ENCODE data around the gene BRME1. TPM values are rescaled to one million over a fixed set of nuclear protein-coding genes. Genes with fewer than 3 reads are reported as not detected.

The BRME1 gene
- total and polyA plus RNA-seq, 2 experiments from 2014 or later = 4.0 to 8.2 TPM

- H3K9me3 ChIP-seq (ENCODE audit: low read depth) = no peaks in the 10 kb centered on the region
- DNase-seq (ENCODE audit: low read depth in 1 of 2, low spot score in 1 of 2) = no peak
- H3K4me3 ChIP-seq = no peak overlapping the region
- H3K27ac ChIP-seq = no peak overlapping the region
- no peak for TF ChIP-seq CTCF (IDR thresholded peaks at IDR 0.05; ENCODE audit: low read depth, low read length)
- no peaks in the 10 kb centered on the region for H3K4me1 ChIP-seq (ENCODE audit: low read depth)
- H3K36me3 ChIP-seq = no peaks in the 10 kb centered on the region
- no peaks in the 10 kb centered on the region for H3K27me3 ChIP-seq
These were observed 6.5 kb downstream of the BRME1 start for GRCh38 chr19:13899393-13899792.

GRCh38 chr19:13896227-13896626, 9.7 kb downstream of the BRME1 start:
- DNase-seq (ENCODE audit: low read depth in 1 of 2, low spot score in 1 of 2) = no peak
- no peaks in the 10 kb centered on the region for H3K36me3 ChIP-seq
- TF ChIP-seq CTCF (IDR thresholded peaks at IDR 0.05; ENCODE audit: low read depth, low read length) = no peak
- no peaks in the 10 kb centered on the region for H3K9me3 ChIP-seq (ENCODE audit: low read depth)
- H3K4me3 ChIP-seq = no peak overlapping the region
- H3K4me1 ChIP-seq (ENCODE audit: low read depth) = no peaks in the 10 kb centered on the region
- no peaks in the 10 kb centered on the region for H3K27me3 ChIP-seq
- no peak overlapping the region for H3K27ac ChIP-seq

GRCh38 chr19:13894552-13894951, 11.4 kb downstream of the BRME1 start:
- no peak for TF ChIP-seq CTCF (IDR thresholded peaks at IDR 0.05; ENCODE audit: low read depth, low read length)
- no peaks in the 10 kb centered on the region for H3K27me3 ChIP-seq
- DNase-seq (ENCODE audit: low read depth in 1 of 2, low spot score in 1 of 2) = no peak
- H3K36me3 ChIP-seq = no peaks in the 10 kb centered on the region
- no peak overlapping the region for H3K27ac ChIP-seq
- no peaks in the 10 kb centered on the region for H3K4me1 ChIP-seq (ENCODE audit: low read depth)
- H3K4me3 ChIP-seq = no peak overlapping the region
- H3K9me3 ChIP-seq (ENCODE audit: low read depth) = no peaks in the 10 kb centered on the region

- no peaks in the 10 kb centered on the region for H3K36me3 ChIP-seq
- no peak overlapping the region for H3K27ac ChIP-seq
- H3K9me3 ChIP-seq (ENCODE audit: low read depth) = no peaks in the 10 kb centered on the region
- no peaks in the 10 kb centered on the region for H3K4me1 ChIP-seq (ENCODE audit: low read depth)
- no peak for TF ChIP-seq CTCF (IDR thresholded peaks at IDR 0.05; ENCODE audit: low read depth, low read length)
- no peak for DNase-seq (ENCODE audit: low read depth in 1 of 2, low spot score in 1 of 2)
- no peaks in the 10 kb centered on the region for H3K27me3 ChIP-seq
- no peak overlapping the region for H3K4me3 ChIP-seq
These were observed 13.0 kb downstream of the BRME1 start for GRCh38 chr19:13892870-13893269.

- peaks cover 2% of the 10 kb centered on the region for H3K4me1 ChIP-seq (ENCODE audit: low read depth)
- no peak overlapping the region for H3K4me3 ChIP-seq
- no peak overlapping the region for H3K27ac ChIP-seq
- no peaks in the 10 kb centered on the region for H3K36me3 ChIP-seq
- TF ChIP-seq CTCF (IDR thresholded peaks at IDR 0.05; ENCODE audit: low read depth, low read length) = no peak
- H3K27me3 ChIP-seq = no peaks in the 10 kb centered on the region
- no peaks in the 10 kb centered on the region for H3K9me3 ChIP-seq (ENCODE audit: low read depth)
- DNase-seq (ENCODE audit: low read depth in 1 of 2, low spot score in 1 of 2) = no peak
These were observed 15.8 kb downstream of the BRME1 start for GRCh38 chr19:13890136-13890535.

GRCh38 chr19:13888281-13888680, 17.6 kb downstream of the BRME1 start:
- Histone ChIP-seq H3K4me3 (no peak overlapping the region), H3K4me1 (ENCODE audit: low read depth) (peaks cover 8% of the 10 kb centered on the region), H3K27ac (no peak overlapping the region), H3K27me3 (no peaks in the 10 kb centered on the region), H3K9me3 (ENCODE audit: low read depth) (no peaks in the 10 kb centered on the region), H3K36me3 (no peaks in the 10 kb centered on the region)
- no peak for TF ChIP-seq CTCF (IDR thresholded peaks at IDR 0.05; ENCODE audit: low read depth, low read length)
- no peak for DNase-seq (ENCODE audit: low read depth in 1 of 2, low spot score in 1 of 2)

All from cardiac muscle cell (in vitro differentiated cells and primary cell).